Muscle layer of duodenum (tissue), 2 donors: ENCODE results near the gene KLC4.

Experiments used
- H3K27ac ChIP-seq: one replicate; pipeline ENCODE4 v1.7.0; 2013; ENCODE audit warnings: mild to moderate bottlenecking, low read length
- H3K27me3 ChIP-seq: one replicate; pipeline ENCODE4 v1.7.0; 2013; ENCODE audit warnings: low read depth, mild to moderate bottlenecking, control low read depth, low read length
- H3K36me3 ChIP-seq, 2 donors: one replicate each; pipeline ENCODE4 v1.7.0; 2013; ENCODE audit warnings: low read length in 2 of 2, control low read depth in 1 of 2, mild to moderate bottlenecking in 1 of 2; ENCODE audit not compliant: insufficient read depth in 2 of 2, control insufficient read depth in 1 of 2
- H3K4me1 ChIP-seq, 2 donors: one replicate each; pipeline ENCODE4 v1.7.0; 2013; ENCODE audit warnings: low read length in 2 of 2, mild to moderate bottlenecking in 2 of 2, control low read depth in 1 of 2, moderate library complexity in 1 of 2; ENCODE audit not compliant: insufficient read depth in 2 of 2, control insufficient read depth in 1 of 2
- H3K4me3 ChIP-seq, 2 donors: one replicate each; pipeline ENCODE4 v1.7.0; 2013; ENCODE audit warnings: low read length in 2 of 2, low read depth in 1 of 2, mild to moderate bottlenecking in 1 of 2
- H3K9me3 ChIP-seq, 2 donors: one replicate each; pipeline ENCODE4 v1.7.0; 2013; ENCODE audit warnings: low read length in 2 of 2, control low read depth in 1 of 2, mild to moderate bottlenecking in 1 of 2; ENCODE audit not compliant: control insufficient read depth in 1 of 2
- donor health status: healthy.

The KLC4 gene

GRCh38 chr6:43054206-43054943 is 5.1 kb upstream of the KLC4 start:
- Histone ChIP-seq H3K27ac (peak overlapping the region; percentile 84), H3K27me3 (no peaks in the 10 kb centered on the region), H3K4me3 (peak overlapping the region; percentile 64 to 69), H3K4me1 (peaks cover 8 to 25% of the 10 kb centered on the region in 2 donors), H3K36me3 (peaks cover 14 to 21% of the 10 kb centered on the region in 2 donors), H3K9me3 (no peaks in the 10 kb centered on the region)

GRCh38 chr6:43055966-43056365 is 3.5 kb upstream of the KLC4 start:
- Histone ChIP-seq H3K4me3 (no peak overlapping the region), H3K27ac (no peak overlapping the region), H3K36me3 (peaks cover 10 to 12% of the 10 kb centered on the region in 2 donors), H3K4me1 (peaks cover 12 to 36% of the 10 kb centered on the region in 2 donors), H3K9me3 (no peaks in the 10 kb centered on the region), H3K27me3 (no peaks in the 10 kb centered on the region)

GRCh38 chr6:43058531-43058930 is 900 bp upstream of the KLC4 start:
- no peaks in the 10 kb centered on the region for H3K9me3 ChIP-seq
- H3K4me3 ChIP-seq: peak overlapping the region; percentile 80 to 98
- no peaks in the 10 kb centered on the region for H3K27me3 ChIP-seq
- peaks cover 12 to 33% of the 10 kb centered on the region in 2 donors for H3K4me1 ChIP-seq
- peak overlapping the region; percentile 92 for H3K27ac ChIP-seq
- H3K36me3 ChIP-seq: peaks cover 10 to 23% of the 10 kb centered on the region in 2 donors

GRCh38 chr6:43060034-43060754 is 763 bp downstream of the KLC4 start:
- H3K27me3 ChIP-seq: no peaks in the 10 kb centered on the region
- H3K9me3 ChIP-seq: no peaks in the 10 kb centered on the region
- H3K36me3 ChIP-seq: peaks cover 10 to 28% of the 10 kb centered on the region in 2 donors
- peak overlapping the region; percentile 92 for H3K27ac ChIP-seq
- peak overlapping the region; percentile 80 to 98 for H3K4me3 ChIP-seq
- peaks cover 9 to 27% of the 10 kb centered on the region in 2 donors for H3K4me1 ChIP-seq

GRCh38 chr6:43060755-43061633 is 1.6 kb downstream of the KLC4 start:
- Histone ChIP-seq H3K27ac (peak overlapping the region; percentile 92), H3K36me3 (peaks cover 10 to 29% of the 10 kb centered on the region in 2 donors), H3K9me3 (no peaks in the 10 kb centered on the region)

GRCh38 chr6:43061861-43062260 is 2.4 kb downstream of the KLC4 start:
- peaks cover 9 to 27% of the 10 kb centered on the region in 2 donors for H3K4me1 ChIP-seq
- no peak overlapping the region for H3K4me3 ChIP-seq
- H3K27ac ChIP-seq: no peak overlapping the region
- peaks cover 12 to 32% of the 10 kb centered on the region in 2 donors for H3K36me3 ChIP-seq
- H3K9me3 ChIP-seq: no peaks in the 10 kb centered on the region
- no peaks in the 10 kb centered on the region for H3K27me3 ChIP-seq

More at GRCh38 chr6:43060755-43061633, 1.6 kb downstream of the KLC4 start:
- Histone ChIP-seq H3K27me3 (no peaks in the 10 kb centered on the region), H3K4me3 (peak overlapping the region; percentile 80 to 98), H3K4me1 (peaks cover 9 to 27% of the 10 kb centered on the region in 2 donors)

- Histone ChIP-seq H3K27ac (no peak overlapping the region), H3K4me3 (no peak overlapping the region), H3K9me3 (no peaks in the 10 kb centered on the region), H3K36me3 (peaks cover 12 to 36% of the 10 kb centered on the region in 2 donors), H3K4me1 (peaks cover 9 to 27% of the 10 kb centered on the region in 2 donors), H3K27me3 (no peaks in the 10 kb centered on the region)
Observed at GRCh38 chr6:43062818-43063217, 3.4 kb downstream of the KLC4 start.

GRCh38 chr6:43070028-43070632 is 10.7 kb downstream of the KLC4 start:
- Histone ChIP-seq H3K9me3 (no peaks in the 10 kb centered on the region), H3K27ac (no peak overlapping the region), H3K4me1 (no peaks in the 10 kb centered on the region), H3K27me3 (no peaks in the 10 kb centered on the region), H3K36me3 (peaks cover 16 to 67% of the 10 kb centered on the region in 2 donors), H3K4me3 (no peak overlapping the region)

GRCh38 chr6:43074847-43075669 is 15.6 kb downstream of the KLC4 start:
- H3K4me1 ChIP-seq: peaks cover 0 to 16% of the 10 kb centered on the region in 2 donors
- H3K27me3 ChIP-seq: peaks cover 9% of the 10 kb centered on the region
- no peak overlapping the region for H3K27ac ChIP-seq
- no peaks in the 10 kb centered on the region for H3K9me3 ChIP-seq
- H3K4me3 ChIP-seq: no peak overlapping the region
- H3K36me3 ChIP-seq: peaks cover 4 to 46% of the 10 kb centered on the region in 2 donors
